Left ventricle myocardium inferior (tissue), 1 donor: ENCODE results near the gene DEAF1. TPM values are rescaled to one million over a fixed set of nuclear protein-coding genes. Genes with fewer than 3 reads are reported as not detected.
A peak's percentile ranks its signal among the peaks of the same experiment; 100 is the strongest.

Experiments used
- DNase-seq: peaks from one replicate; pipeline ENCODE4 v3.0.0-alpha.2; 2020
- H3K27ac ChIP-seq: fragments of 200-600 bp; replicated peaks from 2 replicates; pipeline ENCODE4 v1.8.0; 2021
- H3K27me3 ChIP-seq: fragments of 200-600 bp; 2 replicates; pipeline ENCODE4 v1.8.0; 2021; ENCODE audit warnings: low read depth
- H3K36me3 ChIP-seq: fragments of 200-600 bp; 2 replicates; pipeline ENCODE4 v1.8.0; 2021
- H3K4me1 ChIP-seq: fragments of 200-600 bp; 2 replicates; pipeline ENCODE4 v1.8.0; 2021
- H3K4me3 ChIP-seq: fragments of 200-600 bp; 2 replicates; pipeline ENCODE4 v1.8.0; 2021; ENCODE audit warnings: mild to moderate bottlenecking, moderate library complexity
- H3K9me3 ChIP-seq: fragments of 200-600 bp; replicated peaks from 2 replicates; pipeline ENCODE4 v1.8.0; 2021
- CTCF ChIP-seq: fragments of 200-600 bp; IDR thresholded peaks from 2 replicates; pipeline ENCODE4 v1.8.0; 2021; ENCODE audit warnings: antibody characterized with exemption, mild to moderate bottlenecking, borderline replicate concordance
- intact Hi-C: fragments of 100-400 bp; cut with micrococcal nuclease; formaldehyde crosslinking; loops from one replicate; pipeline ENCODE4 v1.11.0; 2022
- total RNA-seq: library from RNA; stranded (reverse); fragmentation: NEBNext Ultra II Directional; extraction: Animal tissue kit (Norgen Biotek cat#: 25700); gene quantifications from one replicate; pipeline ENCODE4 v1.2.1, GENCODE V29; 2021
- donor health status: DM: no; HTN: yes; CAD: no; lungs with severe emphysema.

The DEAF1 gene
- total RNA-seq, 1 donor from 2014 or later = 18.1 TPM

- no peak for TF ChIP-seq CTCF
- Histone ChIP-seq H3K4me3 (peak within 1 kb of the TSS; percentile 87), H3K27ac (peak within 1 kb of the TSS; percentile 98), H3K36me3 (peaks cover 32% of the 10 kb centered on the region), H3K27me3 (no peaks in the 10 kb centered on the region), H3K4me1 (peaks cover 51% of the 10 kb centered on the region), H3K9me3 (no peaks in the 10 kb centered on the region)
- intact Hi-C loops = no loop called here
- DNase-seq = peak; percentile 97
These were observed 79.3 kb downstream of the DEAF1 start, which contains the start of gene IRF7 for GRCh38 chr11:615504-616319. Gene IRF7, minus strand, starts transcription at chr11:615950. Its CDS starts 586 bp downstream, at chr11:615364.

GRCh38 chr11:614623-615503 is 80.2 kb downstream of the DEAF1 start:
- Histone ChIP-seq H3K27me3 (no peaks in the 10 kb centered on the region), H3K9me3 (no peaks in the 10 kb centered on the region), H3K4me3 (peak overlapping the region; percentile 87), H3K4me1 (peaks cover 48% of the 10 kb centered on the region), H3K36me3 (peaks cover 41% of the 10 kb centered on the region), H3K27ac (peak overlapping the region; percentile 98)
- no peak for TF ChIP-seq CTCF
- intact Hi-C loops = no loop called here
- DNase-seq = peak; percentile 52

GRCh38 chr11:614021-614622 is 80.9 kb downstream of the DEAF1 start:
- peaks cover 48% of the 10 kb centered on the region for H3K36me3 ChIP-seq
- peak overlapping the region; percentile 87 for H3K4me3 ChIP-seq

DNA sequence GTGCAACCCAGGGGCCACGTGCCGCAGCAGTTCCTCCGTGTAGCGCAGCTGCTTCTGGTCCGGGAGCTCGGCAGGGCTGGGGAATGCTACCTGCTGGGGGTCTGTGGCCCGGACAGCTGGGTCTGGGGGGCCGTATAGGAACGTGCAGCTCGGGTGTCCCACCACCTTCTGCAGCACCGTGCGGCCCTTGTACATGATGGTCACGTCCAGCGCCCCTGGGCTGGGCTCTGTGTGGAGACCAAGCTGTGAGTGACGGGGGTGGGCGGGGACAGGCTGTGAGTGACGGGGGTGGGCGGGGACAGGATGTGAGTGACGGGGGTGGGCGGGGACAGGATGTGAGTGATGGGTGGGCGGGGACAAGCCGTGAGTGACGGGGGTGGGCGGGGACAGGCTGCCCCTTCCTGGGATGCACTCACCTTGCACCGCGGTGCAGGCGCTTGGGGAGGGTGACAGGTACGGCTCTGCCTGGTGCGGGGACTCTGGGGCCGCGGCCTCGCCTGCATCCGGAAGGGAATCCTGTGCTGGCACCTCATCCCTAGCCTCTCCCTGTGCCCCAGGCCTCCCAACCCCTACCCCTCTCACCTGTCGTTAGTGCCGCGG is 81.6 kb downstream of the DEAF1 start:
- H3K27me3 ChIP-seq = no peaks in the 10 kb centered on the region
- peak; percentile 70 for DNase-seq
- intact Hi-C loops = no loop called here
- peak overlapping the region; percentile 98 for H3K27ac ChIP-seq
- peaks cover 54% of the 10 kb centered on the region for H3K36me3 ChIP-seq
- peak overlapping the region; percentile 87 for H3K4me3 ChIP-seq
- H3K9me3 ChIP-seq = no peaks in the 10 kb centered on the region
- TF ChIP-seq CTCF = no peak
- H3K4me1 ChIP-seq = peaks cover 54% of the 10 kb centered on the region

More at GRCh38 chr11:614021-614622, 80.9 kb downstream of the DEAF1 start:
- DNase-seq = no peak
- no peak for TF ChIP-seq CTCF
- intact Hi-C loops = no loop called here
- H3K27me3 ChIP-seq = no peaks in the 10 kb centered on the region
- peaks cover 48% of the 10 kb centered on the region for H3K4me1 ChIP-seq
- peak overlapping the region; percentile 98 for H3K27ac ChIP-seq
- no peaks in the 10 kb centered on the region for H3K9me3 ChIP-seq

DNA sequence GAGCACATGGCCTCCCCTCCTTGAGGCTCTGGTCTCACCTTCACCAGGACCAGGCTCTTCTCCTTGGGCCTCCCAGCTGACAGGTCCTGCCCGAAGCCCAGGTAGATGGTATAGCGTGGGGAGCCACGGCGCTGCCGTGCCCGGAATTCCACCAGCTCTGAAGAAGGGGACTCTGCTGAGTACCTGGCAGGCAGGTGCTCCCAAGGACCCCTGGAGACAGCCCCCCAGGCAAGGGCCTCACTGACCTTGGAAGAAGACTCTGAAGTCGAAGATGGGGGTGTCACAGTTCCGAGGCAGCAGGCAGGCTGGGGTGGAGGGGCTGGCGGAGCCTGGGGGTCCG is 82.1 kb downstream of the DEAF1 start:
- no peak overlapping the region for H3K4me3 ChIP-seq
- peaks cover 60% of the 10 kb centered on the region for H3K36me3 ChIP-seq
- intact Hi-C loops = no loop called here
- H3K9me3 ChIP-seq = no peaks in the 10 kb centered on the region
- no peaks in the 10 kb centered on the region for H3K27me3 ChIP-seq
- H3K4me1 ChIP-seq = peaks cover 60% of the 10 kb centered on the region
- TF ChIP-seq CTCF = no peak
- H3K27ac ChIP-seq = peak overlapping the region; percentile 55
- no peak for DNase-seq
